GDM1 (cell line): ENCODE data around the gene AFTPH.

ENCODE experiments used
- DNase-seq: peaks from one replicate; lab custom pipeline; 2025; lab: John Stamatoyannopoulos, UW

The AFTPH gene

GRCh38 chr2:64632835-64633819, 109.0 kb downstream of the AFTPH start:
- DNase-seq = no peak

- no peak for DNase-seq
Observed at GRCh38 chr2:64634345-64635267, 110.5 kb downstream of the AFTPH start.

- peak; percentile 61 for DNase-seq
Observed at GRCh38 chr2:64635976-64636911, 112.1 kb downstream of the AFTPH start.

GRCh38 chr2:64637000-64637635, 113.0 kb downstream of the AFTPH start:
- peak; percentile 10 for DNase-seq

- no peak for DNase-seq
Observed at GRCh38 chr2:64637931-64638330, 113.8 kb downstream of the AFTPH start.

- DNase-seq = no peak
Observed at GRCh38 chr2:64638502-64639120, 114.5 kb downstream of the AFTPH start.

- no peak for DNase-seq
Observed at GRCh38 chr2:64639691-64640090, 115.6 kb downstream of the AFTPH start.

- no peak for DNase-seq
Observed at GRCh38 chr2:64640153-64641044, 116.3 kb downstream of the AFTPH start.

GRCh38 chr2:64641599-64641998, 117.5 kb downstream of the AFTPH start:
- DNase-seq = no peak
